T-helper 2 cell treated with Interferon-gamma antibody and Interleukin-4, amounts not matched to agents 5 μg/mL and 100 μg/mL, for 36 hours (primary cell): ENCODE results near the gene FOCAD.
"Not testable (repeated sequence)": the region's sequence is repeated elsewhere in the genome, so short reads cannot be mapped to it uniquely, and the experiment has no call there.

Source experiments
- DNase-seq: peaks from one replicate; pipeline ENCODE4 v3.0.0; 2021; ENCODE audit warnings: low spot score
- H3K27ac Mint-ChIP-seq: one replicate; pipeline ENCODE4 v1.8.0; 2021; ENCODE audit warnings: mild to moderate bottlenecking, mixed read lengths
- H3K27me3 Mint-ChIP-seq: one replicate; pipeline ENCODE4 v1.8.0; 2021; ENCODE audit warnings: low read depth, mixed read lengths
- H3K36me3 Mint-ChIP-seq: one replicate; pipeline ENCODE4 v1.8.0; 2021; ENCODE audit warnings: low read depth, mixed read lengths
- H3K4me1 Mint-ChIP-seq: one replicate; pipeline ENCODE4 v1.8.0; 2021; ENCODE audit warnings: low read depth, mixed read lengths
- H3K4me3 Mint-ChIP-seq: one replicate; pipeline ENCODE4 v1.8.0; 2022; ENCODE audit warnings: mild to moderate bottlenecking, moderate library complexity, mixed read lengths
- H3K9me3 Mint-ChIP-seq: one replicate; pipeline ENCODE4 v1.8.0; 2021; ENCODE audit warnings: mixed read lengths

The FOCAD gene

DNA sequence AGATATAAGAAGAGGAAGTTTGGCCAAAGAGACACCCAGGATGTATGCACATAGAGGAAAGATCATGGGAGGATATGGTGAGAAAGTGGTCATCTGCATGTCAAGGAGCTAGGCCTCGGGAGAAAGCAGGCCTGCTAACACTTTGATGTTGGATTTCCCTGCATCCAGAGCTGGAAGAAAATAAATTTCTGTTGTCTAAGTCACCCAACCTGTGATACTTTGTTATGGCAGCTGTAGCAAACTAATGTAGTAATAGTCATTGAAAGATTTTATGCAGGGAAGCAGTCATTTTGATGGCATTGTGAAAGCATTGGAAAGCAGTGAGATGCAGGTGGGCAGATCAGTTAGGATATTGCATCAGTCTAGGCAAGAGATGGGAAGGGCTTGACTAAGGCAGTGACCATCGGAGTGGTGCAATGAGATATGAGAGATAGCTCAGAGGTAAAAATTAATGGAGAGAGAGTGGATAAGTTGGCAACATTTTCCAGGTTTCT is 24.5 kb upstream of the FOCAD start:
- peaks cover 2% of the 10 kb centered on the region for H3K4me1 Mint-ChIP-seq

DNA sequence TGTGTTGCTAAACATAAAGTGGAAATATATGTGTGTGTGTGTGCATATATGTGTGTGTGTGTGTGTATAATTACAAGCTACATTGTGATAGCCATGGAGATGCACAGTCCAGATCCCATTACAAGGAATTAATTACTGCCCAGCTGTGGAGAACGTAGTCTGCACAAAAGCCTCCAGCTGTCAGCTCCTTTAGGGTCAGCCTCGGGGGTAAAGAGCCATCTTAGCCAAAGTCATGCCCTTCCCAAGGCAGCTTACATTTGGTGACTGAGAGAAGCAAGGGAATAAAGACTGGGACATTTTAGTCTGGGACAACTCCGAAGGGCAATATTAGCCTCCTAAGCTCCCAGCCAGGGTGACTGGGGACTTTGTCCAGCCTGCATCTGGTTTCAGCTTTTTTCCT is 21.9 kb upstream of the FOCAD start:
- H3K9me3 Mint-ChIP-seq: no peaks in the 10 kb centered on the region
- H3K36me3 Mint-ChIP-seq: no peaks in the 10 kb centered on the region
- DNase-seq: no peak
- H3K27ac Mint-ChIP-seq: no peak overlapping the region
- H3K4me1 Mint-ChIP-seq: peaks cover 2% of the 10 kb centered on the region
- no peak overlapping the region for H3K4me3 Mint-ChIP-seq
- peaks cover 5% of the 10 kb centered on the region for H3K27me3 Mint-ChIP-seq

More for the DNA sequence above, 24.5 kb upstream of the FOCAD start:
- Mint-ChIP-seq H3K36me3 (no peaks in the 10 kb centered on the region), H3K4me3 (no peak overlapping the region), H3K27me3 (peaks cover 5% of the 10 kb centered on the region), H3K9me3 (no peaks in the 10 kb centered on the region), H3K27ac (no peak overlapping the region)
- no peak for DNase-seq

DNA sequence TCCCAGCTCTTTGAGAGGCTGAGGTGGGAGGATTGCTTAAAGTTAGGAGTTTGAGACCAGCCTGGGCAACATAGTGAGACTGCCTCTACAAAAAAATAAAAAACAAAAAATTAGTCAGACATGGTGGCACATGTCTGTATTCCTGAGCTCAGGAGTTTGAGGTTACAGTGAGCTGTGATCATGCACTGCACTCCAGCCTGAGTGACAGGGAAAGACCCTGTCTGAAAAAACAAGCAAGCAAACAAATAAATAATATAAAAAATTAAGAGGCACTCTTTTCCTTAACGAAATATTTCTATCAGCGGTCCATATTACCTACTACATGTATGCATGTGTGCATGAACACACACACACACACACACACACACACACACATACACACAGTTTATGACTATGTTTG is 20.9 kb upstream of the FOCAD start:
- no peak for DNase-seq
- Mint-ChIP-seq H3K9me3 (no peaks in the 10 kb centered on the region), H3K36me3 (no peaks in the 10 kb centered on the region), H3K4me1 (peaks cover 2% of the 10 kb centered on the region), H3K4me3 (no peak overlapping the region), H3K27me3 (peaks cover 5% of the 10 kb centered on the region), H3K27ac (no peak overlapping the region)

DNA sequence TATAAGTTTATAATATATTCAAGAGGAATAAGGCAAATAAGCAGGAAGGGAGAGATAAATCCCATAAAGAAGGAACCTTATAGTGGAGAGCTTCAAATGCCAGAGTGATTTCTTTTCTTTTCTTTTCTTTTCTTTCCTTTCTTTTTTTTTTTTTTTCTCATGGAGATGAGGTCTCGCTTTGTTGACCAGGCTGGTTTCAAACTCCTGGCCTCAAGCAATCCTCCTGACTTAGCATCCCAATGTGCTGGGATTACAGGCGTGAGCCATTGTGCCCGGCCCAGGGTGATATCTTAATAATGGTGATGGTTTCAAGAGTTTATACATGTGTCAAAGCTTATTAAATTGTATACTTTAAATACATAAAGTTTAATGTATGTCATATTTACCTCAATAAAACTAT is 19.6 kb upstream of the FOCAD start:
- Mint-ChIP-seq H3K4me3 (no peak overlapping the region), H3K9me3 (no peaks in the 10 kb centered on the region), H3K4me1 (peaks cover 2% of the 10 kb centered on the region), H3K27ac (no peak overlapping the region), H3K27me3 (peaks cover 8% of the 10 kb centered on the region), H3K36me3 (no peaks in the 10 kb centered on the region)
- no peak for DNase-seq

DNA sequence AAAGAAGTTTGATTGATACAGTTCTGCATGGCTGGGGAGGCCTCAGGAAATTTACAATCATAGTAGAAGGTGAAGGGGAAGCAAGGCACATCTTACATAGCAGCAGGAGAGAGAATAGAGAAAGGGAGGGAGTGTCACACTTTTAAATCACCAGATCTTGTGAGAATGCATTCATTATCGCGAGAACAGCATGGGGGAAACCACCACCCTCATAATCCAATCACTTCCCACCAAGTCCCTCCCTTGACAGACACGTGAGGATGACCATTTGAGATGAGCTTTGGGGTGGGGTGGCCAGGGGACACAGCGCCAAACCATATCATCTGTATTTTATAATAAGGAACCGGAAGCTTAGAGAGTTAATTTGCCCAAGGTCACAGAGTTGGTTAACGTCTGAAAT is 13.7 kb upstream of the FOCAD start:
- Mint-ChIP-seq H3K27ac (no peak overlapping the region), H3K36me3 (no peaks in the 10 kb centered on the region), H3K9me3 (no peaks in the 10 kb centered on the region), H3K4me3 (no peak overlapping the region), H3K4me1 (no peaks in the 10 kb centered on the region), H3K27me3 (peaks cover 6% of the 10 kb centered on the region)
- no peak for DNase-seq

DNA sequence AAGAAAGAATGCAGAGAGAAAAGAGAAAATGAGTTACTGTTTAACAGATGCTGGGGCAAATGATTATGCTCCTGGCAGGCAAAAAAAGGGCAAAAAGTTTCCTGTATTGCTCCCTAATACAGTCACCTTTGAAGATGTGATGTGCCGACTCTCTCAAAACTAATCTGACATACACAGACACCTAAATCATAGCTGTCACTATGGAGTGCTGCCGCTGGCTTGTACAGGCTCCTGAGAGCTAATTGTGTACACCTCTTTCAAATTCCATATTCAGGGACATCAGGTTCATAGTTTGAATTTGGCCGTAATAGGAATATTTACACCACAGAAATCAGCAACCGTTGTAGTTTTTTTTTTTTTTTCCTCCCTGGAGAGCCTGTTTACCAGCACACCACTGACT is 12.4 kb upstream of the FOCAD start:
- H3K4me1 Mint-ChIP-seq: no peaks in the 10 kb centered on the region
- H3K4me3 Mint-ChIP-seq: no peak overlapping the region
- peaks cover 10% of the 10 kb centered on the region for H3K27me3 Mint-ChIP-seq
- no peaks in the 10 kb centered on the region for H3K9me3 Mint-ChIP-seq
- peaks cover 5% of the 10 kb centered on the region for H3K36me3 Mint-ChIP-seq
- H3K27ac Mint-ChIP-seq: no peak overlapping the region
- DNase-seq: no peak

DNA sequence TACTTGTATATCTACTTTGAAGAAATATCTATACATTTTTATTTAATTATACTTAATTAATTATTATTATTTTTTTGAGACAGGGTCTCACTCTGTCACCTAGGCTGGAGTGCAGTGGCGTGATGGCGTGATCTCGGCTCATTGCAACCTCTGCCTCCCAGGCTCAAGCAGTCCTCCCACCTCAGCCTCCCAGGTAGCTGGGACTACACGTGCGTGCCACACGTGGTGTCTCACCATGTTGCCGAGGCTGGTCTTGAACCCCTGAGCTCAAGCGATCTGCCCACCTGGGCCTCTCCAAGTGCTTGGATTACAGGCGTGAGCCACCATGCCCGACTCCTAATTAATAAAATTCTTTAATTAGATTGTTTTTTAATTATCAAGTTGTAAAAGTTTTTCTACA is 10.5 kb upstream of the FOCAD start:
- not testable (repeated sequence) for DNase-seq, H3K4me3 Mint-ChIP-seq, H3K9me3 Mint-ChIP-seq, H3K27ac Mint-ChIP-seq, H3K27me3 Mint-ChIP-seq, H3K4me1 Mint-ChIP-seq, H3K36me3 Mint-ChIP-seq

DNA sequence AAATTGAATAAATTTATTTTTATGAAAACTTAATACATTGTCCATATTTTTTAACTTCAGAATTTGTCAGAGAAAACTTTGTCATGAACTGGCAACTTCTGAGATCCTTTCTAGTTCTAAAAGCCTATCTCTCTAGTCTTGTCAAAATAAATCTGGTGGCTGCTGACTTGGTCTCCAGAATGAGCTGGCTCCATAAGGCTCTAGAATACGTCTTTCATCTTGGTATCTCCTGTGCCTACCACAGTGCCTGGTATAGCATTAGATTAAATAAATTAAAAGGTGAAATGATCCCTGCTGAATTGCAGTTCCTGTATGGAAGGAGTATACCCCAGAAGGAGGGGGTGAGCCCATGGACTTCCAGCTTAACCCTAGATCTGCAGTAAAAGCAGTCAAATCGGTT is 2.6 kb upstream of the FOCAD start:
- Mint-ChIP-seq H3K4me3 (no peak overlapping the region), H3K27ac (no peak overlapping the region), H3K27me3 (no peaks in the 10 kb centered on the region), H3K36me3 (peaks cover under 1% of the 10 kb centered on the region), H3K4me1 (peaks cover 19% of the 10 kb centered on the region), H3K9me3 (no peaks in the 10 kb centered on the region)
- DNase-seq: no peak

DNA sequence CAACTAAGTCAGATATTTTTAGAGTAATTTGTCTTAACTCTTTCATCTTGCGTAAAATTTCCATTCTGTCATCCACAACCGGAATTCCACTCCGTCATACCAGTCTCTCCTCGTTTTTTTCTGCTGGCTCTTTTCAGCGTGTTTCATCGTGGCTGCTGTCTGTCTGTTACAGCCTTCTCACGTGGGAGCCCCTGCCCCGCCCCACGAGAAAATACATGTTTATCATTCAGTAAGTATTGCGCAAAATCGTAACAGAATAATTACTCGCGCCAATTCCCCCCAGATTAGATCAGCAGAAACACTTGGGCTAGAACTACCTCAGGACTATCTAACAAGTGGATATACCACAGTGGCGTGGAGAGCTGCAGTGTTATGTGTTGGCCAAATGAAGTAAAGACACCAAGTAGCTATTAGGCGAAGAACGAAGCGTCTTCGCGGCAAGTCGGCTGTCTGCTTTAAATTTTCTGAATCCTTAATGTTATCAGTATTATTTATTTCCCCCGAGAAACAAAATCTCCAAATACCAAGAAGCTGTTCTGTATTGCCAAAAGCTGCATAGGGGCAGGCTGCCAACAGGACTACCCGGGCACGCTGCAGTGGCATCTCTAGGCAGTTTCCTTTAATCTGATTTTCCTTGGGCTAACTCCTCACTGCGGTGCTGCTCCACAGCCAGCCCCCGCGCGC is 566 bp upstream of the FOCAD start:
- Mint-ChIP-seq H3K27me3 (no peaks in the 10 kb centered on the region), H3K4me3 (peak overlapping the region; percentile 93), H3K4me1 (peaks cover 21% of the 10 kb centered on the region), H3K9me3 (no peaks in the 10 kb centered on the region), H3K36me3 (peaks cover 2% of the 10 kb centered on the region), H3K27ac (peak overlapping the region; percentile 52)
- peak; percentile 40 for DNase-seq

DNA sequence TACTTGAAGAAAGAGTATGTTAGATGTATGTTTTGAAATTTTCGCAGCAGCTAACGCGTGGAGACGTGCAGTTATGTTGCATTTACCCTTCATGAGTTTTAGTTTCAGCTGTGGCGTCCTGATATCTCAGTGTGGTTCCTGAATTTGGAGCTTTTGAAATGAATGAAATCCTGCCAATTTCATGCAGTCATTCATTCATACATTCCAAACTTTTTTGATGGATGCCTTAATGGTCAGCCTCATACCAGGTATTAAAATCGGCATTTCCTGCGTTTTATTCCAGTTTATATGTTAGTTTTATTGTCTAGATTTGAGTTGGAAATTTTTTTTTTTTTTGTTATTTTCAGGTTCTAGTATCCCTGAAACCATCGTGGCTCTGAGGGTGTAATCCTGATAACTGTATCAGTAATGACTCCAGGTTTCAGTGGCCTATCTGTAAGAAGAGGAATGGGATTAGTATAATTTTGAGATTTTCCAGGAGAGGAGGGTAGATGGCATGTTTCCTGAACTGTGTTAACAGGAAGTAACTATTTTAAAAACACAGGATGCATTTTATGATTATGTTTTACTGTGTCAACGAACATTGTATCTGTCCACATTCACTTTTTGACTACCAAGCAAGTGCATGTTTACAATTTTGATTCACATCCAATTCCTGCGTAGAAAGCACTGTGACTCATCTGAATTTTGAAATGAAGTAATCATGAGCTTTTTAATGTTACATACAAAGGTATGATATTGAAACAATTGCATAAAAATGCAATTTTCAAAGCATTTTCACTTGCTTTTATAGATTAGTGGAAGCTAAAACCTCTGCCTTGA is 1.0 kb downstream of the FOCAD start:
- DNase-seq: no peak
- Mint-ChIP-seq H3K4me1 (peaks cover 17% of the 10 kb centered on the region), H3K9me3 (no peaks in the 10 kb centered on the region), H3K4me3 (peak overlapping the region; percentile 93), H3K27me3 (no peaks in the 10 kb centered on the region), H3K36me3 (peaks cover 2% of the 10 kb centered on the region), H3K27ac (peak overlapping the region; percentile 84)

DNA sequence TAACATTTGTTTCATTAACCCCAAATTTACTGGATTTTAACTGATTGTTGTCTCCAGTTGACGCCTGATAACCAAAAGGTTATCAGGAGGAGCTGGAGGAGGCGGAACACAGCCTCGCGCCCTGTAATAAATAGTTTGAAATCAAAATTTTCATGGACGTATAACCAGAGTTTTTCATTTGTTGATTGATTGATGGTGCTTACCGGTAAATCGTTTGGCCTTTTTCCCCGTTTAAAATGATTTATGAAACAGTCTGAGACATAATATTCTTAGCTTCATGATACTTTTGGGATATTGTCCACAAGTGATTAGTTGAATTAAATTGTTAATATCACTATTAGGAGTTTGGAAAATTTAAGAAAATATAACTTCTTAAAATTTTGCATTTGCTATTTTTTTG is 1.7 kb downstream of the FOCAD start:
- Mint-ChIP-seq H3K36me3 (peaks cover 2% of the 10 kb centered on the region), H3K9me3 (no peaks in the 10 kb centered on the region), H3K27me3 (no peaks in the 10 kb centered on the region), H3K4me1 (peaks cover 16% of the 10 kb centered on the region), H3K27ac (no peak overlapping the region), H3K4me3 (peak overlapping the region; percentile 93)
- no peak for DNase-seq

DNA sequence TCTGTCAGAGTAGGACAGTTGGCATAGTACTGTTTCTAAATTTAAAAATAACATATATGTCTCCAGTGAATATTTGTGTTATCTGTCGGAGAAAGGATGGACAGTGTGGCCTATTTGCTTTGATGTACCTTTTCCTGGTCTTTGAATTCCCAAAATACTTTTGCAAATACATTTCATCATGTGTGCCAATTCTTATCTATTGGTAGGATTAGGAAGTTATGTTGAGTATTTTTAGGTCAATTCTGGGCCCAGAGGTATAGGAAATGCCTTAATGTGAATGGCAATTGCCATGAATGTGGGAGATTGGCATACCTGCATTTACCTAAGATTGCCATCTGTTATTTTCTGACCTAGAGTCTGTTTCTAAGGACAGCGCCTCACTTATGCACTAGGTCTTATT is 5.8 kb downstream of the FOCAD start:
- Mint-ChIP-seq H3K36me3 (peaks cover 8% of the 10 kb centered on the region), H3K4me3 (no peak overlapping the region), H3K4me1 (peaks cover 14% of the 10 kb centered on the region), H3K9me3 (no peaks in the 10 kb centered on the region), H3K27me3 (no peaks in the 10 kb centered on the region), H3K27ac (no peak overlapping the region)
- DNase-seq: no peak

DNA sequence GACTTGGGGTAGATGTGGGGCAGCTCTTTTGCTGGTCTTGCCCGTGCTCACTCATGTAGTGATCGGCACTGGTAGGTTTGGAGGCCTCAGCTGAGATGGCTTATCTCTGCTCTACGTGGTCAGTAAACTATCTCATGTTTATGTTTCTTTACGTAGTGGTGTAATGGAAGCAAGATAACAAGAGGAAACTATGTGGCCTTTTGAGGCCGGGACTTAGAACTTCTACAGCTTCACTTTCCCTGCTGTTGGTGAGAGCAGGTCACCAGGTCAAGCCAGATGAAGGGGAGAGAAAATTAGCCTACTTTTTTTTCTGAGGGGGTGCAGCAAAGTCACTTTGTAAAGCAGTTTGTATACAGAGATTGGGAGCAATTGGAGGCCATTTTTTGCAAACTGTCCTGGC is 8.5 kb downstream of the FOCAD start:
- H3K36me3 Mint-ChIP-seq: peaks cover 6% of the 10 kb centered on the region
- no peak for DNase-seq
- peaks cover 7% of the 10 kb centered on the region for H3K4me1 Mint-ChIP-seq
- H3K27me3 Mint-ChIP-seq: no peaks in the 10 kb centered on the region
- H3K27ac Mint-ChIP-seq: no peak overlapping the region
- H3K4me3 Mint-ChIP-seq: no peak overlapping the region
- no peaks in the 10 kb centered on the region for H3K9me3 Mint-ChIP-seq

DNA sequence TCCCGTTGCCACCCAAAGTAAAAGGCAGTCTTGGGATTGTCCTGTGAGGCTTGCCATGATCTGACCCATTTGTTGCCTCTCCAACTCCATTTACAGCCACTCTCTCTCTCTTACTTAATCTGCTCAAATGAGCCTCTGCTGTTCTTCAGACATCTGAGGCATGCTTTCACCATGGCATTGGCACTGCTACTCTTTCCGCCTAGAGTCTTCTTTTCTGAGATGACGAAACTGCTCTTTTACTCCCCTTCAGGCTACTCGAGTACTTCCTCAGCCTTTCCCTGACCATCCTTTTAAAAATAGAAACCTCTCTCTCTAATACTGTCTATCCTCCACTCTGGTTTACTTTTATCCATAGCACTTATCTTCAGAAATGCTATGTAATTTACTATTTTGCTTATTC is 9.0 kb downstream of the FOCAD start:
- no peaks in the 10 kb centered on the region for H3K27me3 Mint-ChIP-seq
- no peaks in the 10 kb centered on the region for H3K9me3 Mint-ChIP-seq
- H3K27ac Mint-ChIP-seq: no peak overlapping the region
- no peak for DNase-seq
- H3K36me3 Mint-ChIP-seq: peaks cover 6% of the 10 kb centered on the region
- no peak overlapping the region for H3K4me3 Mint-ChIP-seq
- H3K4me1 Mint-ChIP-seq: peaks cover 7% of the 10 kb centered on the region
